DOHH2 (cell line): ENCODE results near the gene COA8.

Experiments
- H3F3A ChIP-seq: fragments of 200-600 bp; sonication (generic), shearing (Covaris generic); 2 replicates; pipeline ENCODE4 v1.6.0; 2016; ENCODE audit warnings: antibody characterized with exemption, mild to moderate bottlenecking; ENCODE audit not compliant: control insufficient read depth, insufficient read depth
- H3K27ac ChIP-seq: fragments of 200-600 bp; sonication (generic); 2 replicates; pipeline ENCODE4 v1.5.1; 2014; ENCODE audit warnings: low read depth, mild to moderate bottlenecking, low read length, moderate library complexity
- H3K27me3 ChIP-seq: fragments of 200-600 bp; sonication (generic); 2 replicates; pipeline ENCODE4 v1.6.1; 2014; ENCODE audit warnings: mild to moderate bottlenecking, low read length, mixed read lengths; ENCODE audit not compliant: control insufficient read depth
- H3K36me3 ChIP-seq: fragments of 200-600 bp; sonication (generic); 2 replicates; pipeline ENCODE4 v1.6.1; 2014; ENCODE audit warnings: mild to moderate bottlenecking, low read length, moderate library complexity, mixed read lengths; ENCODE audit not compliant: control insufficient read depth
- H3K4me1 ChIP-seq: fragments of 200-600 bp; sonication (generic); 2 replicates; pipeline ENCODE4 v1.6.1; 2014; ENCODE audit warnings: mild to moderate bottlenecking, low read length, mixed read lengths; ENCODE audit not compliant: control insufficient read depth
- H3K4me2 ChIP-seq: fragments of 200-600 bp; sonication (generic); 2 replicates; pipeline ENCODE4 v1.6.0; 2014; ENCODE audit warnings: mild to moderate bottlenecking, low read length, moderate library complexity
- H3K4me3 ChIP-seq: fragments of 200-600 bp; sonication (generic); 2 replicates; pipeline ENCODE4 v1.5.1; 2014; ENCODE audit warnings: mild to moderate bottlenecking, low read length, mixed read lengths
- H3K79me2 ChIP-seq: fragments of 200-600 bp; sonication (generic); 2 replicates; pipeline ENCODE4 v1.6.1; 2014; ENCODE audit warnings: mild to moderate bottlenecking, low read length, mixed read lengths; ENCODE audit not compliant: control insufficient read depth
- H3K9me2 ChIP-seq: fragments of 200-600 bp; sonication (generic); replicated peaks from 2 replicates; pipeline ENCODE4 v1.6.1; 2014; ENCODE audit warnings: mild to moderate bottlenecking, low read length, mixed read lengths; ENCODE audit not compliant: control insufficient read depth
- H3K9me3 ChIP-seq: fragments of 200-600 bp; sonication (generic); 2 replicates; pipeline ENCODE4 v1.6.1; 2014; ENCODE audit warnings: antibody characterized with exemption, low read length, mixed read lengths; ENCODE audit not compliant: control insufficient read depth, insufficient read depth
- H4K20me1 ChIP-seq: fragments of 200-600 bp; sonication (generic); 2 replicates; pipeline ENCODE4 v1.6.0; 2014; ENCODE audit warnings: low read depth, mild to moderate bottlenecking, antibody characterized with exemption, low read length, moderate library complexity; ENCODE audit not compliant: control insufficient read depth, insufficient read depth
- EZH2phosphoT487 ChIP-seq: fragments of 200-600 bp; sonication (generic); IDR thresholded peaks from 2 replicates; pipeline ENCODE4 v1.6.1; 2017; ENCODE audit warnings: borderline replicate concordance, mild to moderate bottlenecking, antibody characterized with exemption, low read length, moderate library complexity, mixed read lengths
- TF ChIP-seq, protein P1 (sequence below): fragments of 200-600 bp; sonication (generic); IDR thresholded peaks from one replicate; pipeline ENCODE4 v1.5.1; 2014; ENCODE audit warnings: antibody characterized with exemption, mild to moderate bottlenecking, low read depth, low read length; ENCODE audit not compliant: poor library complexity, severe bottlenecking

COA8 gene

DNA sequence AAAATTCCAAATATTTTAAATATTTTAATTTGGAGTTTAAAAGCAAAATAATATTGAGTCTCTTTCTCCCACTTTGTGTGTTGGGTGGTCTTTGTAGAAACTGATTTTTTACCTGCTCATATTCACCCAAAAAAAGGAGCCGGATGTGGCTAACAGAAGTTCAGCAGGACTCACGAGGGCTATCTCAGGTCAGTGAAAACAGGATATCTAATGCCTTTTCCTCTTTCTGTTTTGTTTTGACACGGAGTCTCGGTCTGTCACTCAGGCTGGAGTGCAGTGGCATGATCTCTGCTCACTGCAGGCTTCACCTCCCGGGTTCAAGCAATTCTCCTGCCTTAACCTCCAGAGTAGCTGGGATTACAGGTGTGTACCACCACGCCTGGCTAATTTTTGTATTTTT, 30.8 kb downstream of the COA8 start:
- Histone ChIP-seq H3K4me2 (peak overlapping the region; percentile 56), H3K4me3 (peak overlapping the region; percentile 45), H3K9me2 (no peaks in the 10 kb centered on the region), H4K20me1 (no peaks in the 10 kb centered on the region), H3K27me3 (no peaks in the 10 kb centered on the region), H3K79me2 (no peaks in the 10 kb centered on the region), H3K27ac (peak overlapping the region; percentile 29), H3K36me3 (no peaks in the 10 kb centered on the region), H3K9me3 (no peaks in the 10 kb centered on the region), H3K4me1 (peaks cover 28% of the 10 kb centered on the region), H3F3A (no peaks in the 10 kb centered on the region)
- TF ChIP-seq, protein P1, sequence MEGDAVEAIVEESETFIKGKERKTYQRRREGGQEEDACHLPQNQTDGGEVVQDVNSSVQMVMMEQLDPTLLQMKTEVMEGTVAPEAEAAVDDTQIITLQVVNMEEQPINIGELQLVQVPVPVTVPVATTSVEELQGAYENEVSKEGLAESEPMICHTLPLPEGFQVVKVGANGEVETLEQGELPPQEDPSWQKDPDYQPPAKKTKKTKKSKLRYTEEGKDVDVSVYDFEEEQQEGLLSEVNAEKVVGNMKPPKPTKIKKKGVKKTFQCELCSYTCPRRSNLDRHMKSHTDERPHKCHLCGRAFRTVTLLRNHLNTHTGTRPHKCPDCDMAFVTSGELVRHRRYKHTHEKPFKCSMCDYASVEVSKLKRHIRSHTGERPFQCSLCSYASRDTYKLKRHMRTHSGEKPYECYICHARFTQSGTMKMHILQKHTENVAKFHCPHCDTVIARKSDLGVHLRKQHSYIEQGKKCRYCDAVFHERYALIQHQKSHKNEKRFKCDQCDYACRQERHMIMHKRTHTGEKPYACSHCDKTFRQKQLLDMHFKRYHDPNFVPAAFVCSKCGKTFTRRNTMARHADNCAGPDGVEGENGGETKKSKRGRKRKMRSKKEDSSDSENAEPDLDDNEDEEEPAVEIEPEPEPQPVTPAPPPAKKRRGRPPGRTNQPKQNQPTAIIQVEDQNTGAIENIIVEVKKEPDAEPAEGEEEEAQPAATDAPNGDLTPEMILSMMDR = no peak
- no peak for TF ChIP-seq EZH2phosphoT487

- Histone ChIP-seq H3K9me3 (no peaks in the 10 kb centered on the region), H3K4me2 (peak overlapping the region; percentile 56), H3F3A (no peaks in the 10 kb centered on the region), H3K79me2 (no peaks in the 10 kb centered on the region), H3K4me1 (peaks cover 28% of the 10 kb centered on the region), H3K9me2 (no peaks in the 10 kb centered on the region), H3K36me3 (no peaks in the 10 kb centered on the region), H3K27ac (no peak overlapping the region), H4K20me1 (no peaks in the 10 kb centered on the region), H3K4me3 (peak overlapping the region; percentile 45; the same call in 1 of the 2 replicates), H3K27me3 (no peaks in the 10 kb centered on the region)
- TF ChIP-seq, protein P1 = no peak
- no peak for TF ChIP-seq EZH2phosphoT487
Observed at GRCh38 chr14:103594265-103594664, 31.5 kb downstream of the COA8 start.

DNA sequence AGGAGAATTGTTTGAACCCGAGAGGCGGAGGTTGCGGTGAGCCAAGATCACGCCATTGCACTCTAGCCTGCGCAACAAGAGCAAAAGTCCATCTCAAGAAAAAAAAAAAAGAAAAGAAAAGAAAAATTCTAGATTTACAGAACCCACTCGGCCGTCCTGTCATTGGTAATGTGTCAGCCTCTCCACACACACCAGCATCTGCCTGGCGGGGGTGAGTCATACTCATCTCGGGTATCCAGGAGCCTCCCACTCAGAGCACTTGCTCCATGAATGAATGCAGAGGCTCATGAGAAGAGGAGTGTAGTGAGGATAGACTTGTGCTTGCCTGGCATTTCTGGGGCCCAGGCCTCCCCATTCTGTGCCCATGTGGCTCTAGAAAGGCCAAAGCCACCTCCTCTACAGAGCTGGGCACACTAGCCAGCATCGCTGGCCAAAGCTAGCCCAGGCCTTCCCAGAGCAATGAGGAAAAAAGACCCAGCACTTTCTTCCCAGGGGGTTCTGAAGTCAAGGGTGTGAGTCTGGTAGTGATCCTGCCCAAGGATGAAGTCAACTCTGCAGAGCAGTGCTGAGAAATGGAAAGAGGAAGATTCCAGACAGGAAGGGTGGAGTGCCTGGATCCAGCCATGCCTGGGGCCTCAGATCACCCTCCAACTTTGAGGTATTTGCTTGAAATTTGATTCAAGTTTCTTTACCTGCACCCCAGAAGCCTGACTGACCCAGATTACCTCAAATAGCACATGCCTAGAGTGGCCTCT, 35.0 kb downstream of the COA8 start:
- no peak overlapping the region for H3K27ac ChIP-seq
- no peaks in the 10 kb centered on the region for H3K79me2 ChIP-seq
- peaks cover 27% of the 10 kb centered on the region for H3K4me1 ChIP-seq
- no peaks in the 10 kb centered on the region for H3K36me3 ChIP-seq
- no peaks in the 10 kb centered on the region for H3F3A ChIP-seq
- H3K27me3 ChIP-seq = no peaks in the 10 kb centered on the region
- H3K9me3 ChIP-seq = no peaks in the 10 kb centered on the region
- no peaks in the 10 kb centered on the region for H3K9me2 ChIP-seq
- H4K20me1 ChIP-seq = no peaks in the 10 kb centered on the region
- no peak overlapping the region for H3K4me3 ChIP-seq
- no peak overlapping the region for H3K4me2 ChIP-seq
- TF ChIP-seq, protein P1 = no peak
- no peak for TF ChIP-seq EZH2phosphoT487
